ENCODE data around the gene BRINP1. TPM values are rescaled to one million over a fixed set of nuclear protein-coding genes. Genes with fewer than 3 reads are reported as not detected.

The BRINP1 gene
- total and polyA plus RNA-seq, 2 experiments from 2014 or later: 13.4 to 33.5 TPM

GRCh38 chr9:119339056-119339455 lies 30.2 kb downstream of the BRINP1 start (continued):
- TF ChIP-seq ZNF462 (CRISPR knock-in tag; IDR thresholded peaks at IDR 0.05): no peak
- no peak for TF ChIP-seq STAT1 (IDR thresholded peaks at IDR 0.05; ENCODE audit: unreplicated experiment)
- TF ChIP-seq POLR2AphosphoS5 (IDR thresholded peaks at IDR 0.05; ENCODE audit: low read depth): no peak
- no peak for TF ChIP-seq ZNF114 (CRISPR knock-in tag; IDR thresholded peaks at IDR 0.05)

GRCh38 chr9:119337573-119337972 lies 31.7 kb downstream of the BRINP1 start:
- Mint-ChIP-seq H3K9me3 (no peaks in the 10 kb centered on the region), H3K27me3 (ENCODE audit: insufficient read depth, low read depth, poor library complexity) (peaks cover 5% of the 10 kb centered on the region), H3K36me3 (ENCODE audit: low read depth) (no peaks in the 10 kb centered on the region), H3K4me1 (peaks cover 61% of the 10 kb centered on the region), H3K4me3 (no peak overlapping the region), H3K27ac (no peak overlapping the region)
- no peak overlapping the region for H3K4me3 ChIP-seq
- H3K79me2 ChIP-seq (replicated peaks; ENCODE audit: insufficient read depth): peaks cover 46% of the 10 kb centered on the region
- H3K4me1 ChIP-seq (ENCODE audit: insufficient read depth): peaks cover 66% of the 10 kb centered on the region
- H3K27me3 ChIP-seq (ENCODE audit: insufficient read depth): no peaks in the 10 kb centered on the region
- H3K9me2 ChIP-seq (ENCODE audit: insufficient read depth): no peaks in the 10 kb centered on the region
- 0 out of 2 replicates have a peak, but pooled peaks cover 4% of the 10 kb centered on the region for H3F3A ChIP-seq (replicated peaks; ENCODE audit: low read depth)
- ATAC-seq (no peak), DNase-seq (ENCODE audit: low spot score) (no peak)
- H3K4me2 ChIP-seq: peak overlapping the region; percentile 48; the same call in 1 of the 2 replicates
- peaks cover 12% of the 10 kb centered on the region; the same call in 1 of the 2 replicates for H4K20me1 ChIP-seq (replicated peaks; ENCODE audit: insufficient read depth)
- no peak overlapping the region for H2AFZ ChIP-seq
- no peaks in the 10 kb centered on the region for H3K36me3 ChIP-seq (ENCODE audit: insufficient read depth)
- no peak overlapping the region for H3K27ac ChIP-seq (ENCODE audit: low read depth)
- TF ChIP-seq ETS1 (IDR thresholded peaks at IDR 0.05) (no peak), JUNB (IDR thresholded peaks at IDR 0.05; ENCODE audit: unreplicated experiment) (no peak), CTCF (conservative IDR thresholded peaks at IDR 0.05; ENCODE audit: low read depth in 2 of 2) (no peak), REST (IDR thresholded peaks at IDR 0.05; ENCODE audit: unreplicated experiment) (no peak), ZNF331 (CRISPR knock-in tag; IDR thresholded peaks at IDR 0.05; ENCODE audit: low read depth) (no peak), CREB1 (CRISPR knock-in tag; IDR thresholded peaks at IDR 0.05; ENCODE audit: low read depth) (no peak)
